ENCODE measurements around the gene NACC1.
"Not testable (repeated sequence)": the region's sequence is repeated elsewhere in the genome, so short reads cannot be mapped to it uniquely, and the experiment has no call there.

The NACC1 gene

DNA sequence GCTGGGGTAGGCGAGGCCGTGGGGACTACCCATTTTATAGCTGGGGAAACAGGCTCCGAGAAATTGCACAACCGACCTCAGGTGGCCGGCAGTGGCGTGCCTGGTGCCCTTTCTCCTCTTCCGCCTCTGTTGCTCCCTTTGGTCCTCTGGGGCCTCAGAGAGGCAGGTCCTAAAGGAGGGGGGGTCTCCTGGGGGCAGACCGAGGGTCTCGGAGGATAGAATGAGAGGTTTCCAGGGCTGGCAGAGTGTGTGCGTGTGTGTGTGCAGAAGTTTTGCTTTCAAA lies 20.8 kb downstream of the NACC1 start:
- no peak for DNase-seq (ENCODE audit: insufficient read length, low spot score)
- TF ChIP-seq, protein P1, sequence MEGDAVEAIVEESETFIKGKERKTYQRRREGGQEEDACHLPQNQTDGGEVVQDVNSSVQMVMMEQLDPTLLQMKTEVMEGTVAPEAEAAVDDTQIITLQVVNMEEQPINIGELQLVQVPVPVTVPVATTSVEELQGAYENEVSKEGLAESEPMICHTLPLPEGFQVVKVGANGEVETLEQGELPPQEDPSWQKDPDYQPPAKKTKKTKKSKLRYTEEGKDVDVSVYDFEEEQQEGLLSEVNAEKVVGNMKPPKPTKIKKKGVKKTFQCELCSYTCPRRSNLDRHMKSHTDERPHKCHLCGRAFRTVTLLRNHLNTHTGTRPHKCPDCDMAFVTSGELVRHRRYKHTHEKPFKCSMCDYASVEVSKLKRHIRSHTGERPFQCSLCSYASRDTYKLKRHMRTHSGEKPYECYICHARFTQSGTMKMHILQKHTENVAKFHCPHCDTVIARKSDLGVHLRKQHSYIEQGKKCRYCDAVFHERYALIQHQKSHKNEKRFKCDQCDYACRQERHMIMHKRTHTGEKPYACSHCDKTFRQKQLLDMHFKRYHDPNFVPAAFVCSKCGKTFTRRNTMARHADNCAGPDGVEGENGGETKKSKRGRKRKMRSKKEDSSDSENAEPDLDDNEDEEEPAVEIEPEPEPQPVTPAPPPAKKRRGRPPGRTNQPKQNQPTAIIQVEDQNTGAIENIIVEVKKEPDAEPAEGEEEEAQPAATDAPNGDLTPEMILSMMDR (IDR thresholded peaks at IDR 0.05; ENCODE audit: insufficient read depth, missing control alignments): no peak
- FAIRE-seq: no peak

DNA sequence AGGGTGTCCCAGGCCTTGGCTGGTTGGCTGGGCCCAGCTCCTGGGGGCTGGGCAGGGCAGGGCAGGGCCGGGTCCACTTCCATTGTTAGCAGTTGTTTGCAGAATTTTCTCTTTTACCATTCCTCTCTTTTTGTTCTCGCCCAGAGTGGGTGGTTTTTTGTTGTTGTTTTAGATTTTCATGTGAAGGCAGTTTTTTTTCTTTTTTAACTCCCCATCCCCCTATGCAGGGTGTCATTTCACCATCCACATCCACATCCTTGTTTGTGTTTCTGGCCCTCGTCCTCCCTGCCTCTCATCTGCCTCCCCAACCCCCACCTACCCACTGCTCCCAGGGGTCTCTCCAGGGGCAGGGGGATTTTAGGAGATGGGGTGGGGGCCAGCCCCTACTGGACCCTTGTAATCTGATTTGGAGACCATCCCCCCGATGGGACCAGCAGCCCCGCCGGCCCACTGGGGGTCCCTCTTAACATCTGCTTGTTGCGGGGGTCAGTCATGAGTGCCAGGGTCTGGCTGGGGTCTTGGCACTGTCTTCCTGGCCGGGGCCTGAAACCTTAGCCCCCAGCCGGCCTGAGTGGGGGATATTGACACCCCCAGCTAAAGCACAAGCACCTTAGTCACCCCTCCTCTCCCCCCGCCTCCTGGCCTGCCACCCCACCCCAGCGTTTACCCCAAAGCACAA lies 21.7 kb downstream of the NACC1 start:
- TF ChIP-seq, protein P1 (IDR thresholded peaks at IDR 0.05; ENCODE audit: insufficient read depth, missing control alignments): no peak
- no peak for DNase-seq (ENCODE audit: insufficient read length, low spot score)
- FAIRE-seq: no peak

DNA sequence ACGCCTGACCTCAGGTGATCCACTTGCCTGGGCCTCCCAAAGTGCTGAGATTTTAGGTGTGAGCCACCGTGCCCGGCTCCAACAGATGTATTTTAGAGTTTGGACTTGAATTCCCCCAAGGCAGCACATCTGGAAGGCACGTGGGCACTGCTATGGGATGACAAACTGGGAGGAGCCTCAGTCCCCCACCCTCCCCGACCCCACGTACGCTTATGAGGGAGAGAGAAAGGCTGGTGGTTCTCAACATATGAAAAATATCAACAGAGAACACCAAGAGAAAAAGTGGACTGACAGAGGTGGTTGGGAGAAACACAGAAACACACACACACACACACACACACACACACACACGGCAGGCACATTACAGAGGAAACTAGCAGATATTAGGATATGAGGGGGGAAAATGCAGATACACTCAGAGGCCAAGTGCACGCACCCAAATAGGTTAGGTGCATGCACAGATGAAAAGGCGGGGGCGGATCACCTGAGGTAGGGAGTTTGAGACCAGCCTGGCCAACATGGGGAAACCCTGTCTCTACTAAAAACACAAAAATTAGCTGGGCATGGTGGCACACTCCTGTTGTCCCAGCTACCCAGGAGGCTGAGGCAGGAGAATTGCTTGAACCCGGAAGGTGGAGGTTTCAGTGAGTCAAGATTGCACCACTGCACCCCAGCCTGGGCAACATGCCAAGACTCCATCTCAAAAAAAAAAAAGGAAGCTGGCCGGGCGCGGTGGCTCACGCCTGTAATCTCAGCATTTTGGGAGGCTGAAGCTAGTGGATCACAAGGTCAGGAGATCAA lies 28.9 kb downstream of the NACC1 start:
- TF ChIP-seq, protein P1 (IDR thresholded peaks at IDR 0.05; ENCODE audit: insufficient read depth, missing control alignments): no peak
- DNase-seq (ENCODE audit: insufficient read length, low spot score) (no peak), FAIRE-seq (no peak)

DNA sequence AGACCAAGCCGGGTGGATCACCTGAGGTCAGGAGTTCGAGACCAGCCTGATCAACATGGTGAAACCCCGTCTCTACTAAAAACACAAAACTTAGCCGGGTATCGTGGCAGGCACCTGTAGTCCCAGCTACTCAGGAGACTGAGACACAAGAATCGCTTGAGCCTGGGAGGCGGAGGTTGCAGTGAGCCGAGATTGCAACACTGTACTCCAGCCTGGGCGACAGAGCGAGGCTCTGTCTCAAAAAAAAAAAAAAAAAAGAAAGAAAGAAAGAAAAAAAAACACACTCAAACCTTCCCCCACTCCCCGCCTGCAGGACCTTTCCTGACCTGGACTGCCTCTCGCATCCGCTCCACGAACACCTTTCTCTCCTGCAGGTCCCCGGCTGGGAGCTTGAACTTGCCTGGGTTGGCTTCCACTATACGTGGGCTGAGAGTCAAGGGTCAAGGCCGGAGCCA lies 31.1 kb downstream of the NACC1 start:
- FAIRE-seq; DNase-seq (ENCODE audit: insufficient read length, low spot score): not testable (repeated sequence)

DNA sequence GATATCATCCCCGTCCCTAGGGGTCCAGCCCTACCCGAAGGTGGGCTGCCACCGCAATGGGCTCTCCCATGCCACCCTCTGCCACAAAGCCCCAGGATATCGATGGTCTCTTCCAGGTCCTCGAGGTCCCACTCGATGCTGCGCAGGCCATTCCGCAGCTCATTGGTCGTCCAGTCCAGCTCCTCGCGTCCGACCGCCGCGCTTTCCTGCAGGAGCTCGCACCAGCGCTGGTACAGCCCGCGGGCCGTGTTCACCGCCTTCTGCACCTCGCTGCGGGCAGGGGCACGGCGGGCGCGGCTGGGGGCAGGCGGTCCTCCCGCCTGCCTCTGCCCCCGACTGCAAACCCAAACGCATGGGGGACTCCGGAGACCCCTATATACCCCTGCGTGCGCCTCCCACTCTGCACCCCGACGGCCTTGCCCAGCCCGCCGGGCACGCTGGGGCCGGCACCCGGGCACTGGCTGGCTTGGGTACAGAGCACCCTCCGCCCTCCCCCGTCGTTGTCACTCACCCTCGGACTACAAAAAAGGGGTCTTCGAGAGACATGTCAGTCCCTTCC lies 31.6 kb downstream of the NACC1 start:
- FAIRE-seq (no peak), DNase-seq (ENCODE audit: insufficient read length, low spot score) (no peak)
- TF ChIP-seq, protein P1 (IDR thresholded peaks at IDR 0.05; ENCODE audit: insufficient read depth, missing control alignments): no peak

DNA sequence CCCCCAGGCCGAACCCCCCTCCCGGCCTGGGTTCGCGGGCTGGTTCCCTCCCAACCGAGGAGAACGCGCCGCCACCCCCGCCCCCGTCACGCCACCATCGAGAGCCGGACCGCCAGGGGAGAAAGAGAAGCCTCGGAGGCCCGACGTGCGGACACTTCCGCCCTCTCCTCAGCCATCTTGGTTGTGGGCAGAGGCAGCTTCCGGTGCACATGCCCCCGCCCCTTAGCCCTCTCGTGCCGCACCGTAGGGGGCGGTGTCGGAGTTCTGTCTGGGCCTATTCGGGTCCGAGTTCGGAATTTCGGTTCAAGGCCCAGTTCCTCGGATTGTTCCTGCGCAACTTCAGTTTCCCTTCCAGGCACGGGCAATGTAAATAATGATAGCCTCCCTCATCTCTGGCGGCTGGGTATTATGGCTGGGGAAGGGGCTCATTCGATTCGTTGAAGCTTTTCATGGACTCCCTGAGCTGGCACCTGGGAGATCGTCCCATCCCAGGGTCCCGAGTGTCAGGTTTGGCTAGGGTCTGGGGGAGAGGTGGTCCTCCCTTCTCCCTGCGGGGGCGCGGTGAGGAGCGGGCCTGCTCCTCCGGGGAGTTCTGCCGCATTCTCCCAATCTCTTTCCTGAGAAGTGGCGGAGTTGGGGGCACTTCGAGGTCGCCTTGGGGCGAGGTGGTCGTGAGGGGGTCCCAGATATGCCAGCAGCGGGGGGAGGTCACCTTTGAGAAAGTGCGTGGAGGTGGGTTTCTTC lies 32.3 kb downstream of the NACC1 start, which contains the start of the genes IER2 and STX10:
Gene IER2, plus strand, starts transcription at position 225 of the 744 bp plus-strand sequence. CDS start 2,776 bp downstream, outside the sequence.
Gene STX10, minus strand, starts transcription at position 189 of the 744 bp plus-strand sequence. CDS start 202 bp downstream, outside the sequence.
- TF ChIP-seq, protein P1 (IDR thresholded peaks at IDR 0.05; ENCODE audit: insufficient read depth, missing control alignments): peak; percentile 31
- DNase-seq (ENCODE audit: insufficient read length, low spot score) (peak; percentile 87), FAIRE-seq (no peak)

DNA sequence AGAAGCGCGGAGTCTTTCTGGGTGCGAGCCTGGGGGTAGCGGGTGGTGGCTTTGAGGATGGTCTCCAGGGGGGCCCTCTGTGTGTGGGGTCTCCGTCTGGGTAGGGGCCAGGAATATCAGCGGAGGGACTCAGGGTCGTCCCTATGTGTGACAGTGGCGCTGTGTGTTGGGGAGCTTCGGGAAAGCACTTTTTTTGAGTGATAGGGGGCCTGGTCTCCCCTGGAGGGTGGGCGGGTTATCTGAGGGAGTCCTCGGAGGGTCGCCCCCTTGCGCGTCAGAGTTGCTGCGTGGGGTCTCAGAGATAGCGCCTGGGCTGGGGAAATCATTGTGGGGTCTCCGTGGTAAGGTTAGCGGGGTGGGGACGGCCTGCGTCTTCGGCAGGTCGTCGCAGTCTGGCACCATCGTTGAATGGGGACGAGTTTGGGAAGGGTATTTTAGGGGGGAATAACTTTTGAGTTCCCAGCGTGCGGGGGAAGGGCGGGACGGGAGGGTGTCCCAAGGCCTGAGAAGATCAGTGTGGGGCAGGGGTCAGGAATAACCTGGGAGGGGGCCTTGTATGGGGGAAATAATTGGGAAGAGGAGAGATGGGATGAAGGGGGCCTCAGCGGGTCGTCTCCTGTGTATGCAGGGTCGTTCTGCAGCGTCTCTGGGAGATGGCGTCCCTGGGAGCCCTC lies 33.0 kb downstream of the NACC1 start:
- DNase-seq (ENCODE audit: insufficient read length, low spot score) (no peak), FAIRE-seq (no peak)
- TF ChIP-seq, protein P1 (IDR thresholded peaks at IDR 0.05; ENCODE audit: insufficient read depth, missing control alignments): no peak

Data from D721Med (cell line).